Upper lobe of left lung (tissue), 4 donors: ENCODE data around the gene CHCHD3.

Experiments used
- CTCF ChIP-seq, 6 experiments: fragments of 450-650 bp in 4 of 6; fragments of 200-600 bp in 2 of 6; sonication (generic) in 2 of 6; IDR thresholded peaks; one replicate each; pipeline ENCODE4 v1.5.1; 2016 to 2019; ENCODE audit warnings: antibody characterized with exemption in 6 of 6
- POLR2A ChIP-seq, 4 donors: fragments of 450-650 bp; IDR thresholded peaks; one replicate each; pipeline ENCODE4 v1.5.1; 2016 to 2017; ENCODE audit warnings: antibody characterized with exemption in 4 of 4, mild to moderate bottlenecking in 2 of 4
- POLR2AphosphoS5 ChIP-seq, 2 donors: sonication (generic); formaldehyde crosslinking; IDR thresholded peaks; one replicate each; pipeline ENCODE4 v1.5.1; 2017; ENCODE audit warnings: antibody characterized with exemption in 2 of 2

GRCh38 chr7:133040178-133040577 is 41.7 kb downstream of the CHCHD3 start:
- TF ChIP-seq POLR2AphosphoS5 (IDR thresholded peaks at IDR 0.05) (no peak), CTCF (IDR thresholded peaks at IDR 0.05) (no peak), POLR2A (IDR thresholded peaks at IDR 0.05) (no peak)
